NT2/D1 (cell line): ENCODE results near the gene NSRP1.

Experiments
- DNase-seq: peaks from one replicate; pipeline ENCODE4 v3.0.0-alpha.2; 2011; ENCODE audit warnings: low read depth, low spot score
- H3K27me3 ChIP-seq: 2 replicates; pipeline ENCODE4 v1.6.0; 2011; ENCODE audit warnings: mild to moderate bottlenecking; ENCODE audit not compliant: insufficient read length, insufficient read depth
- H3K36me3 ChIP-seq: 2 replicates; pipeline ENCODE4 v1.6.1; 2011; ENCODE audit warnings: mild to moderate bottlenecking, low read length, mixed read lengths; ENCODE audit not compliant: insufficient read depth, insufficient read length
- H3K4me1 ChIP-seq: 2 replicates; pipeline ENCODE4 v1.5.1; 2011; ENCODE audit not compliant: insufficient read depth, insufficient read length
- H3K4me3 ChIP-seq: 2 replicates; pipeline ENCODE4 v1.5.1; 2011; ENCODE audit warnings: low read depth; ENCODE audit not compliant: insufficient read length
- H3K9ac ChIP-seq: 2 replicates; pipeline ENCODE4 v1.6.0; 2011; ENCODE audit warnings: low read depth; ENCODE audit not compliant: insufficient read length
- H3K9me3 ChIP-seq: 2 replicates; pipeline ENCODE4 v1.5.1; 2011; ENCODE audit warnings: mild to moderate bottlenecking, low read length; ENCODE audit not compliant: insufficient read depth
- SUZ12 ChIP-seq: IDR thresholded peaks from 2 replicates; pipeline ENCODE4 v1.6.1; 2011; ENCODE audit not compliant: insufficient read length, insufficient read depth; ENCODE audit errors: extremely low read depth
- YY1 ChIP-seq: IDR thresholded peaks from 2 replicates; pipeline ENCODE4 v1.6.1; 2011; ENCODE audit not compliant: insufficient read length, insufficient read depth
- ZNF274 ChIP-seq: IDR thresholded peaks from 2 replicates; pipeline ENCODE4 v1.6.1; 2011; ENCODE audit warnings: mild to moderate bottlenecking, low read depth, low read length

Gene NSRP1

DNA sequence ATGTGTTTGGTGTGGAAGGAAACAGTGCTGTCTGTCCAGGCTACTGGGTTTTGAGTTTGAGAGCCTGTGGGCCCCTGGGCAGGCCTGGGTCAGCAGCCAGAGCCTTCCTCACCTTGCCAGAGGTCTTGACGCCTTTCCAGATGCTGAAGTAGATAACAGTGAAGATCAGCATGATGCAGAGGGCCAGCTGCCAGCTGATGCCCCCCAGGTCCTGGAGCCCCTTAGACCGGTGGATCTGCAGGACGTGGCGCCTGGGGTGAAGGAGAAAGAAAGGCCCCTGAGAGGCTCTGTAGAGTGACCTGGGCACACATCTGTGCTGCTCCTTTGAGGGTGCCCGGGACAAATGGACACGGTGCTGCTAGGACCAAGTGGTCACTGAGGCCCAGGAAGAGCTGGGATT lies 100.4 kb downstream of the NSRP1 start:
- TF ChIP-seq ZNF274 (no peak), SUZ12 (no peak), YY1 (no peak)

DNA sequence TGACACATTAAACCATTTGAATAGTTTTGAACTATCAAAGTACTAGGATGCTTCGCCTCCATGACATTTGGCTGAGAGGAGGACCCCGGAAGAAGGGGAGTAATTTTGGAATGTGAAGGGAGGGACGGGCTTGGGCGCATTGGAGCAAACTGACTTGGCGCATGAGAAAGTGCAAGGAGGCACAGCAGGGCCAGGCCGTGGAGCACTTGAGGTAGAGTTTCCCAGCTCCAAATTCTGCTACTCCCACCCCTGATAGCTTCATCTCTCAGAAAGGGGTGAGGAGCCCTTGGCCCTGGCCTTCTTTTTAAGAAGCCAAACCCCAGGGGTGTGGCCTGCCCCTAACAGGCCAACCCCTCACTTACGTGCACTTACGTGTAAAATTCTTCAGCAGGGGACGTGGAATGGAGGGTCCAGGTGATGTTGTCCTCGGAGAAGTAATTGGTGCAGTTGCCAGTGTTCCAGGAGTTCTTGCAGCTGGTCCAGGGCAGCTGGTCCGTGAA lies 101.2 kb downstream of the NSRP1 start:
- TF ChIP-seq YY1 (no peak), ZNF274 (no peak), SUZ12 (no peak)
- Histone ChIP-seq H3K9ac (no peak overlapping the region), H3K4me1 (peaks cover 5% of the 10 kb centered on the region), H3K36me3 (no peaks in the 10 kb centered on the region), H3K27me3 (no peaks in the 10 kb centered on the region), H3K9me3 (no peaks in the 10 kb centered on the region), H3K4me3 (no peak overlapping the region)
- DNase-seq: no peak

More for the DNA sequence above, 100.4 kb downstream of the NSRP1 start:
- H3K4me3 ChIP-seq: no peak overlapping the region
- peaks cover 5% of the 10 kb centered on the region for H3K4me1 ChIP-seq
- H3K36me3 ChIP-seq: no peaks in the 10 kb centered on the region
- no peak overlapping the region for H3K9ac ChIP-seq
- H3K9me3 ChIP-seq: no peaks in the 10 kb centered on the region
- H3K27me3 ChIP-seq: no peaks in the 10 kb centered on the region
- no peak for DNase-seq

DNA sequence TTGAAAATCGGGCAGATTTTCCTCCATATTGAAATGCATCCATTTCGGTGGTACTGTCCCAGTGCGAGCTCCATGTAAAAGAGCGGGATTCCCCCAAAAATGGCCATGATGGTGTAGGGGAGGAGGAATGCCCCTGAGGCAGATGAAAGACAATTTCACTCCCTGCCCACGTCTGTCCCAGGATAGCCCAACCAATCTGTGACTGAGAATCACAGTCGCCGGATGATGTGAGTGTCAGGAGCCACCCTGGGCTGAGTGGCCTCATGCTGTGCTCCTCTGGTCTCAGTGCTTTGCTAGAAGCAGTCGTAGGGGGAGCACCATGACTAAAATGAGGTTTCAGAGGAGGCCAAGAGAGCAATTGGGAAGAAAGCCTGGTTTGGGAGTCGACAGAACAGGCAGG lies 102.2 kb downstream of the NSRP1 start:
- Histone ChIP-seq H3K9ac (no peak overlapping the region), H3K4me3 (no peak overlapping the region), H3K27me3 (no peaks in the 10 kb centered on the region), H3K9me3 (no peaks in the 10 kb centered on the region), H3K4me1 (peaks cover 2% of the 10 kb centered on the region), H3K36me3 (no peaks in the 10 kb centered on the region)
- TF ChIP-seq SUZ12 (no peak), YY1 (no peak), ZNF274 (no peak)
- DNase-seq: no peak

DNA sequence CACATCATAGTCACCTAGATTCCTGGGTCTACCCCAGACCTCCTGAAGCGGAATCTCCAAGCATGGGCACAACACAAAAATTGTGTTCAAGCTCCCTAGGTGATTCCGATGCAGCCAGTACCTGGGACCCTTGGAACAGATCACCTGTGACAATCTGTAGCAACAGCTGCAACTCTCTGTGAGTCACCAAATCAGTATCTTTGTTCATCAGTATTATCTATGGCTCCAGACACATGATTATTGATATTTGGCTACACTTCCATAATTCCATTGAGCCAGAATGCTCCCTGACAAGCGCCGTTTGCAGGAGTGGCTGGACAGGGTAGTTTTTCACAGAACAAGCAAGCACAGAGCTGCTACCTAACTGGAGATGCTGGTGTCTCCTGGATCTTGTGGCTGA lies 102.7 kb downstream of the NSRP1 start:
- H3K4me3 ChIP-seq: no peak overlapping the region
- no peak overlapping the region for H3K9ac ChIP-seq
- no peaks in the 10 kb centered on the region for H3K36me3 ChIP-seq
- no peaks in the 10 kb centered on the region for H3K27me3 ChIP-seq
- peaks cover 2% of the 10 kb centered on the region for H3K4me1 ChIP-seq
- no peak for TF ChIP-seq SUZ12
- no peak for TF ChIP-seq YY1
- TF ChIP-seq ZNF274: no peak
- H3K9me3 ChIP-seq: no peaks in the 10 kb centered on the region
- DNase-seq: no peak

DNA sequence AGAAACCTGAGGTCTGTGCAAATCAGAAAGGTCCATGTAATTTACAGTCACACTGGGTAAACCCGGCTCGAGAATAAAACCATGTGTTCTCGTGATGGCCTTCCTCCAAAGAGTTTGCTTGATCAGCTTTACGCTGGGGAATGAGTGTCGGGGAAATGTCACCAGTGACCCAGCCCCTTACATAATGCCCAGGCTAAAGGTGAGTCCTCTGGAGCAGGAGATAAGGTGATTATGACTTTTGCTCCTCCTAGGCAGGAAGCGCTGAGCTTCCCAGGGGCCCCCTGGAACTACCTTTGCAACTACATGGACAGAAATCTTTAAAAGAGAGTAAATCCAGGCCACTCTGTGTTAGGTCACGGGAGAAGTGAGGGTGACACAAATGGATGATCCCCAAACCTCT lies 103.2 kb downstream of the NSRP1 start:
- Histone ChIP-seq H3K9me3 (no peaks in the 10 kb centered on the region), H3K4me1 (peaks cover 2% of the 10 kb centered on the region), H3K4me3 (no peak overlapping the region), H3K36me3 (no peaks in the 10 kb centered on the region), H3K9ac (no peak overlapping the region), H3K27me3 (no peaks in the 10 kb centered on the region)
- TF ChIP-seq SUZ12: no peak
- no peak for TF ChIP-seq YY1
- no peak for TF ChIP-seq ZNF274
- no peak for DNase-seq

DNA sequence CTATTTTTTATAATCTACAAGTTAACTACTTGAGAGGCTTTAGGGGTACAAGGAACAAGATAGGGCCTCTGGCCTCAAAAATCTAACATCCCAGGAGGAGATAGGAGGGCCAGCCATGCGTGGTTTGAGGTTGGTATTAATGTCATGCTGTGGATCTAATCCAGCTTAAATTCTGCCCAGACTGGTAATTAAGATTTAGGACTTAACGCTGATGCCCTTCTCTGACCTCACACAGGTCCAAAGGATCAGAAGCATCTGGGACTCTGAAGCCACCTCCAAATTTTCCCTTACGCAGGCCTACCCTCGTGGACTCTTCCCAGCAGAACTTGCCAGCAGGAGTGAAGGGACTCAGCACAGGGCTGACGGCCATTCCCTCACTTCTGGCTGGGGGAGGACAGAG lies 103.8 kb downstream of the NSRP1 start:
- H3K36me3 ChIP-seq: no peaks in the 10 kb centered on the region
- peaks cover 6% of the 10 kb centered on the region for H3K4me1 ChIP-seq
- DNase-seq: no peak
- TF ChIP-seq YY1 (no peak), ZNF274 (no peak), SUZ12 (no peak)
- H3K27me3 ChIP-seq: no peaks in the 10 kb centered on the region
- H3K9ac ChIP-seq: no peak overlapping the region
- no peaks in the 10 kb centered on the region for H3K9me3 ChIP-seq
- no peak overlapping the region for H3K4me3 ChIP-seq

DNA sequence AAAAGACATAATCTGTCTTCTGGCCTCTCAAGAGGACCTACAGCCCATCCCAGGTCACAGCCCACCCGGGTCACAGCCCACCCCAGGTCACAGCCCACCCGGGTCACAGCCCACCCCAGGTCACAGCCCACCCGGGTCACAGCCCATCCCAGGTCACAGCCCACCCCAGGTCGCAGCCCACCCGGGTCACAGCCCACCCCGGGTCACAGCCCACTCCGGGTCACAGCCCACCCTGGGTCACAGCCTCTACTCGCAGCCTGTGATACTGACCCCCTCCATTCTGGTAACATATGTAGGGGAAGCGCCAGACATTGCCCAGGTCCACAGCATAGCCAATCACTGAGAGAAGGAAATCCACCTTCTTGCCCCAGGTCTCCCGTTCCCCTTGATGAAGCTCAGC lies 104.7 kb downstream of the NSRP1 start:
- TF ChIP-seq SUZ12: no peak
- no peak for TF ChIP-seq YY1
- TF ChIP-seq ZNF274: no peak
- no peak overlapping the region for H3K4me3 ChIP-seq
- H3K36me3 ChIP-seq: no peaks in the 10 kb centered on the region
- no peak for DNase-seq
- H3K9ac ChIP-seq: no peak overlapping the region
- no peaks in the 10 kb centered on the region for H3K9me3 ChIP-seq
- H3K4me1 ChIP-seq: peaks cover 6% of the 10 kb centered on the region
- H3K27me3 ChIP-seq: no peaks in the 10 kb centered on the region
